HepG2 (cell line): ENCODE data around the gene AP5Z1. TPM values are rescaled to one million over a fixed set of nuclear protein-coding genes. Genes with fewer than 3 reads are reported as not detected.
A peak's percentile ranks its signal among the peaks of the same experiment; 100 is the strongest.

Source experiments
- AHDC1 ChIP-seq: sonication (generic); formaldehyde crosslinking; IDR thresholded peaks from 2 replicates; pipeline ENCODE4 v1.5.1; 2020; ENCODE audit warnings: mild to moderate bottlenecking, missing genetic modification reagents, borderline replicate concordance
- ARID2 ChIP-seq: sonication (generic); formaldehyde crosslinking; IDR thresholded peaks from 2 replicates; pipeline ENCODE4 v1.8.1; 2022; ENCODE audit warnings: mild to moderate bottlenecking, missing genetic modification reagents, borderline replicate concordance
- IKZF5 ChIP-seq: IDR thresholded peaks from 2 replicates; pipeline ENCODE4 v1.6.1; 2018; ENCODE audit warnings: missing genetic modification reagents, mild to moderate bottlenecking, missing compliant biosample characterization
- KDM6A ChIP-seq: IDR thresholded peaks from 2 replicates; pipeline ENCODE4 v1.6.1; 2016; ENCODE audit warnings: low read depth
- MAZ ChIP-seq, 2 experiments: sonication (generic) in 1 of 2; formaldehyde crosslinking in 1 of 2; IDR thresholded peaks; 2 replicates each; pipeline versions ENCODE4 v1.5.0 to v1.6.1; 2012 to 2020; ENCODE audit warnings: low read depth in 2 of 2, mild to moderate bottlenecking in 2 of 2, borderline replicate concordance in 1 of 2, improper control_type of control experiment in 1 of 2, low read length in 1 of 2, missing genetic modification reagents in 1 of 2, moderate library complexity in 1 of 2
- NFIC ChIP-seq: IDR thresholded peaks from 2 replicates; pipeline ENCODE4 v1.6.1; 2012; ENCODE audit warnings: mild to moderate bottlenecking, low read length, inconsistent platforms
- NONO ChIP-seq, 2 experiments: fragments of 450-650 bp in 1 of 2; sonication (generic) in 1 of 2; formaldehyde crosslinking in 1 of 2; IDR thresholded peaks in 1 of 2; conservative IDR thresholded peaks in 1 of 2; 2 replicates each; pipeline versions ENCODE4 v1.6.1 to v1.8.0; 2017 to 2022; ENCODE audit warnings: mild to moderate bottlenecking in 1 of 2, missing genetic modification reagents in 1 of 2, moderate library complexity in 1 of 2
- POGK ChIP-seq: sonication (generic); formaldehyde crosslinking; conservative IDR thresholded peaks from 2 replicates; pipeline ENCODE4 v1.8.0; 2022; ENCODE audit warnings: mild to moderate bottlenecking, moderate library complexity, missing genetic modification reagents
- RARA ChIP-seq: IDR thresholded peaks from 2 replicates; pipeline ENCODE4 v1.6.1; 2016; ENCODE audit warnings: missing genetic modification reagents, missing compliant biosample characterization
- ZGPAT ChIP-seq: IDR thresholded peaks from 2 replicates; pipeline ENCODE4 v1.6.1; 2016; ENCODE audit warnings: mild to moderate bottlenecking
- ZNF607 ChIP-seq: sonication (generic); formaldehyde crosslinking; IDR thresholded peaks from 2 replicates; pipeline ENCODE4 v1.5.1; 2020; ENCODE audit warnings: missing genetic modification reagents, mild to moderate bottlenecking, borderline replicate concordance
- ZSCAN22 ChIP-seq: sonication (generic); formaldehyde crosslinking; IDR thresholded peaks from 2 replicates; pipeline ENCODE4 v1.4.0; 2020; ENCODE audit warnings: mild to moderate bottlenecking, missing genetic modification reagents
- polyA plus RNA-seq, 8 experiments: library from polyadenylated mRNA; depleted of rRNA in 3 of 8; stranded (reverse) in 7 of 8; unstranded in 1 of 8; fragments of >200 nt; fragmentation: Illumina TruSeq in 4 of 8; extraction: Trizol in 4 of 8; gene quantifications; 2 replicates each; pipeline versions ENCODE4 v1.2.1 to v1.2.3, GENCODE V29; 2011 to 2016; ENCODE audit warnings: low read depth in 4 of 8, missing spikeins in 1 of 8, mixed read lengths in 1 of 8; ENCODE audit not compliant: insufficient read depth in 1 of 8
- total RNA-seq, 5 experiments: library from RNA; depleted of rRNA; stranded (reverse); fragments of >200 nt; fragmentation: Illumina TruSeq; extraction: Trizol; gene quantifications; 2 replicates each; pipeline ENCODE4 v1.2.3, GENCODE V29; 2016; ENCODE audit warnings: low read depth in 1 of 5

The AP5Z1 gene
- total and polyA plus RNA-seq, 2 of the 13 experiments (the other 11 are each of a cell fraction or from before 2014, with no cell fraction given) = 9.3 to 15.1 TPM

GRCh38 chr7:4753598-4754432, 21.6 kb upstream of the AP5Z1 start (continued):
- TF ChIP-seq ZNF607 (CRISPR knock-in tag) (no peak), NFIC (no peak), POGK (no peak), IKZF5 (CRISPR knock-in tag) (no peak; the same call in 1 of the 2 replicates), RARA (no peak), NONO (IDR thresholded peaks at IDR 0.05) (no peak), NONO (CRISPR knock-in tag; conservative IDR thresholded peaks at IDR 0.05) (peak; percentile 34; the same call in 1 of the 2 replicates), ZGPAT (CRISPR knock-in tag) (no peak), KDM6A (CRISPR knock-in tag) (no peak), MAZ (IDR thresholded peaks at IDR 0.05; ENCODE audit: borderline replicate concordance, low read depth, low read length) (no peak), MAZ (CRISPR knock-in tag; IDR thresholded peaks at IDR 0.05; ENCODE audit: low read depth) (no peak), AHDC1 (CRISPR knock-in tag) (no peak), ZSCAN22 (no peak), ARID2 (CRISPR knock-in tag) (no peak)
